ENCODE measurements around the gene RRAS2. TPM values are rescaled to one million over a fixed set of nuclear protein-coding genes. Genes with fewer than 3 reads are reported as not detected.

RRAS2 gene
- total RNA-seq, 5 donors from 2014 or later (not counting 1 experiment from before 2014, with no cell fraction given): 17.9 to 30.2 (median 18.5) TPM

DNA sequence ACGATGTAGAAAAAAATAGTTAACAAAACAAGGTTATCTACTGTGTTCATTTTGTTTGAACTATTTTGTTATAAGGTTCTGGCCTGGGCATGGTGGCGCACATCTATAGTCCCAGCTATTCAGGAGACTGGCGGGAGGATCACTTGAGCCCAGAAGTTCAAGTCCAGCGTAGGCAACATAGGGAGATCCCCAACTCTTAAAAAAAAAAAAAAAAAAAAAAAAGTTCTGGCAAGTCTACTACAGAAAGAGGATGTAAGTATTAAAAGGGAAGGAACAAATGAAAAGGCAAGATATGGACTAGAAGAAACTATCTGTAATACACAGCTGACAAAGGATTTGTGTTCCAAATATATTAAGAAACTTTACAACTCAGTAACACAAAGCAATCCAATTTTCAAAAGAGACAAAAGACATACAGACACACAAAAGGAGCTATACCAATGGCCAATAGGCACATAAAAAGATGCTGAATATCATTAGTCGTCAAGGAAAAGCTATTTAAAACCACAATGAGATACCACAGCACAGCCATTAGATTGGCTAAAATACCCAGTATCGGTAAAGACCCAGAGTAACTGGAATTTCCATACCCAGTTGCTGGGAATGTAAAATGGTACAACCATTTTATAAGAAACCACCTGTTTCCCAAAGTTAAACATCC lies 27.4 kb downstream of the RRAS2 start:
- Histone ChIP-seq H3K9me3 (no peaks in the 10 kb centered on the region), H3K27ac (ENCODE audit: low read length) (no peak overlapping the region), H3K4me3 (ENCODE audit: control insufficient read depth in 1 of 2, extremely low read depth in 1 of 2, low read length in 1 of 2) (no peak overlapping the region), H3K4me1 (ENCODE audit: control insufficient read depth in 1 of 2, extremely low read depth in 1 of 2, insufficient read depth in 2 of 2, low read length in 2 of 2) (peaks cover 0 to 5% of the 10 kb centered on the region in 2 experiments), H3K27me3 (replicated peaks in 1 of 2; ENCODE audit: control insufficient read depth in 2 of 2, extremely low read depth in 1 of 2, insufficient read depth in 2 of 2, low read length in 1 of 2) (no peaks in the 10 kb centered on the region), H3K36me3 (ENCODE audit: control insufficient read depth in 2 of 2, extremely low read depth in 1 of 2, insufficient read depth in 1 of 2, low read length in 1 of 2) (no peaks in the 10 kb centered on the region)
- Mint-ChIP-seq H3K36me3 (peaks cover 17% of the 10 kb centered on the region), H3K27me3 (no peaks in the 10 kb centered on the region), H3K4me3 (no peak overlapping the region), H3K9me3 (peaks cover 7 to 11% (median 9%) of the 10 kb centered on the region in 3 donors), H3K4me1 (peaks cover 41 to 48% (median 44%) of the 10 kb centered on the region in 3 donors), H3K27ac (no peak overlapping the region)
- 60% methylated on average over 2 of the region's 6 CpGs for WGBS (ENCODE audit: insufficient coverage)
- DNase-seq (no peak), ATAC-seq (replicated peaks in 1 of 4) (no peak)
- ChIA-PET CTCF (interaction anchor here in 1 of 2 donors (0.6 to 0.7 kb wide), 2 partner anchors 10 to 14 kb away, joined by 4 to 5 read pairs; no protein-coding TSS in a partner anchor), POLR2A (no interaction called here)

DNA sequence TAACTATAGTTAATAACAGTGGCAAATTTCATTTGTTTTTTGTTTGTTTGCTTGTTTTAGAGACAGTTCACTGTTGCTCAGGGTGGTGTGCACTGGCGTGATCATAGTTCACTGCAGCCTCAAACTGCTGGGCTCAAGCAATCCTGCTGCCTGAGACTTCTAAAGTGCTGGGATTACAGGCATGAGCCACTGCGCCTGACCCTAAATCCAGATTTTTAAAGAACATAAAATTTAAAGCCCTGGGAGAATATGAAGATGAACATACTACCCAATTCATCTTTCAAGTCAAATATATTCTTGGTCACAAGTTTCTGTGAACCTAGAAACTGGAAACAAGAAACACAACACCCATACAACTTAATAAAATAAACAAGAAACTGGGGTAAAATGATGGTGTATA lies 28.1 kb downstream of the RRAS2 start:
- H3K4me3 ChIP-seq (ENCODE audit: control insufficient read depth in 1 of 2, extremely low read depth in 1 of 2, low read length in 1 of 2): no peak overlapping the region
- CTCF ChIA-PET: interaction anchor here in 1 of 2 donors (0.6 to 1.1 kb wide), 2 partner anchors 9 to 28 kb away, joined by 3 to 5 read pairs; no protein-coding TSS in a partner anchor
- H3K27ac ChIP-seq (ENCODE audit: low read length): no peak overlapping the region
- WGBS (ENCODE audit: insufficient coverage): 100% methylated on average over 1 of the region's 2 CpGs
- DNase-seq (no peak), ATAC-seq (replicated peaks in 1 of 4) (no peak)
- POLR2A ChIA-PET: interaction anchor here in 1 of 2 donors (0.6 kb wide), 1 partner anchor 26 kb away, joined by 3 read pairs; no protein-coding TSS in a partner anchor
- no peaks in the 10 kb centered on the region for H3K27me3 ChIP-seq (replicated peaks in 1 of 2; ENCODE audit: control insufficient read depth in 2 of 2, extremely low read depth in 1 of 2, insufficient read depth in 2 of 2, low read length in 1 of 2)
- Mint-ChIP-seq H3K9me3 (peaks cover 2 to 4% (median 2%) of the 10 kb centered on the region in 3 donors), H3K4me3 (no peak overlapping the region), H3K36me3 (peaks cover 10% of the 10 kb centered on the region), H3K4me1 (peaks cover 39 to 46% (median 43%) of the 10 kb centered on the region in 3 donors), H3K27me3 (no peaks in the 10 kb centered on the region), H3K27ac (no peak overlapping the region)
- H3K4me1 ChIP-seq (ENCODE audit: control insufficient read depth in 1 of 2, extremely low read depth in 1 of 2, insufficient read depth in 2 of 2, low read length in 2 of 2): peaks cover 0 to 5% of the 10 kb centered on the region in 2 experiments
- H3K9me3 ChIP-seq: no peaks in the 10 kb centered on the region
- no peaks in the 10 kb centered on the region for H3K36me3 ChIP-seq (ENCODE audit: control insufficient read depth in 2 of 2, extremely low read depth in 1 of 2, insufficient read depth in 1 of 2, low read length in 1 of 2)

DNA sequence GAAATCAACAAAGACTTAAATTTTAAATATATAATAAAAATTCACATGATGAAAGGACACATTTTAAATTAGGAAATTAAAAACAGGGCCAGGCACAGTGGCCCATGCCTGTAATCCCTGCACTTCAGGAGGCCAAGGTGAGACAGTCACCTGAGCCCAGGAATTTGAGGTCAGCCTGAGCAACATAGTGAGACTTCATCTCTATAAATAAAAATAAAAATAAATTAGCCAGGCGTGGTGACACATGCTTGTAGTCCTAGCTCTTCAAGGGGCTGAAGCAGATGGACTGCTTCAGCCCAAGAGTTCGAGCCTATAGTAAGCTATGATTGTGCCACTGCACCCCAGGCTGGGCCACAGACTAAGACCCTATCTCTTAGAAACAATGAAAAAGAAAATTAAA lies 29.3 kb downstream of the RRAS2 start:
- H3K4me3 Mint-ChIP-seq: no peak overlapping the region
- WGBS (ENCODE audit: insufficient coverage): 88% methylated on average over 2 of the region's 2 CpGs
- no peaks in the 10 kb centered on the region for H3K27me3 Mint-ChIP-seq
- POLR2A ChIA-PET: interaction anchor here in 1 of 2 donors (0.7 kb wide), 2 partner anchors 15 to 361 kb away, joined by 3 read pairs; no protein-coding TSS in a partner anchor
- H3K9me3 ChIP-seq: no peaks in the 10 kb centered on the region
- H3K27ac Mint-ChIP-seq: no peak overlapping the region
- no peak for DNase-seq
- H3K36me3 Mint-ChIP-seq: peaks cover 4% of the 10 kb centered on the region
- no peak overlapping the region for H3K4me3 ChIP-seq (ENCODE audit: control insufficient read depth in 1 of 2, extremely low read depth in 1 of 2, low read length in 1 of 2)
- H3K36me3 ChIP-seq (ENCODE audit: control insufficient read depth in 2 of 2, extremely low read depth in 1 of 2, insufficient read depth in 1 of 2, low read length in 1 of 2): no peaks in the 10 kb centered on the region
- no peak overlapping the region for H3K27ac ChIP-seq (ENCODE audit: low read length)
- ATAC-seq (replicated peaks in 1 of 4): no peak
- peaks cover 30 to 44% (median 37%) of the 10 kb centered on the region in 3 donors for H3K4me1 Mint-ChIP-seq
- peaks cover 2 to 5% of the 10 kb centered on the region in 2 experiments for H3K4me1 ChIP-seq (ENCODE audit: control insufficient read depth in 1 of 2, extremely low read depth in 1 of 2, insufficient read depth in 2 of 2, low read length in 2 of 2)
- no peaks in the 10 kb centered on the region for H3K9me3 Mint-ChIP-seq
- H3K27me3 ChIP-seq (replicated peaks in 1 of 2; ENCODE audit: control insufficient read depth in 2 of 2, extremely low read depth in 1 of 2, insufficient read depth in 2 of 2, low read length in 1 of 2): no peaks in the 10 kb centered on the region
- CTCF ChIA-PET: interaction anchor here in 1 of 2 donors (0.6 to 1.0 kb wide), 3 partner anchors 21 to 553 kb away, joined by 3 to 5 read pairs (median 4); no protein-coding TSS in a partner anchor

DNA sequence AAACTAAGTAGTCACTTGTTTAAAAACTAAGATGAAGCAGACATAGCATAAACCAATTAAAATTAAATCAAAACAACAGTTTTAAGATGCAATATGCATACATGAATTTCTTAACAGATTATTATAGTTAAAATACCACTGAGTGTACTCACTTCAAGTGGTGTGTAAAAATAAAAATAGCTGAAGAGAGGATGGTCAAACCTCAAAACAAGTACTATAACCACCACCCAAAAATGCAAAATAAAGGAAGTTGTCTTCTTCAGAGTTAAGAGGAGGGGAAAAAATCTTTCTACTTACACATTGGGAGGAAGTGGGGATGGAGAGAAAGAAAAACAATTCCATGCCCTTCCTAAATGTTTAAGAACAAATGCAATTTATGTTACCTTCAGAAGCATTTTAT lies 31.9 kb downstream of the RRAS2 start:
- Histone ChIP-seq H3K4me1 (ENCODE audit: control insufficient read depth in 1 of 2, extremely low read depth in 1 of 2, insufficient read depth in 2 of 2, low read length in 2 of 2) (peaks cover 5 to 6% of the 10 kb centered on the region in 2 experiments), H3K4me3 (ENCODE audit: control insufficient read depth in 1 of 2, extremely low read depth in 1 of 2, low read length in 1 of 2) (no peak overlapping the region)
- CTCF ChIA-PET: no interaction called here

DNA sequence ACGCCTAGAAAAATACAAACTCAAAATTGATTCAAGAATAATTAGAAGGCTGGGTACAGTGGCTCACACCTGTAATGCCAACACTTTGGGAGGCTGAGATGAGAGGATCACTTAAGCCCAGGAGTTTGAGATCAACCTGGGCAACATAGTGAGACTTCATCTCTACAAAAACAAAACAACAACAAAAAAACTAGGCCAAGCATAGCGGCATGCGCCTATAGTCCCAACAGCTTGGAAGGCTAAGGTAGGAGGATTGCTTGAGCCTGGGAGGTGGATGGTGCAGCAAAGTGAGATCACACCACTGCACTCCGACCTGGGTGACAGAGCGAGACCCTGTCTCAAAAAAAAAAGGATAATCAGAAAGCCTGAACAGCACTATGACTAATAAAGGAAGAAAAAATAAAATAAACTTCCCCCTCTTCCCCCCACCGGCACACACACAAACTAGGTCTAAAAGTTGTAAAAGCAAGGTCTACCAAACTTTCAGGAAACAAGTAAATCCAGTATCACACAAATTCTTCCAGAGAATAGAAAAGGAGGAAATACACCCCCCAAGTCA lies 35.8 kb downstream of the RRAS2 start:
- H3K4me3 ChIP-seq (ENCODE audit: control insufficient read depth in 1 of 2, extremely low read depth in 1 of 2, low read length in 1 of 2): no peak overlapping the region
- Mint-ChIP-seq H3K27ac (peak overlapping the region; percentile 14 to 28), H3K4me3 (peak overlapping the region in 1 of 3 donors; percentile 1), H3K9me3 (no peaks in the 10 kb centered on the region), H3K4me1 (peaks cover 56 to 78% (median 58%) of the 10 kb centered on the region in 3 donors), H3K27me3 (no peaks in the 10 kb centered on the region), H3K36me3 (no peaks in the 10 kb centered on the region)
- CTCF ChIA-PET: no interaction called here
- DNase-seq: no peak
- ATAC-seq (replicated peaks in 1 of 4): no peak
- no peak overlapping the region for H3K27ac ChIP-seq (ENCODE audit: low read length)
- no peaks in the 10 kb centered on the region for H3K27me3 ChIP-seq (replicated peaks in 1 of 2; ENCODE audit: control insufficient read depth in 2 of 2, extremely low read depth in 1 of 2, insufficient read depth in 2 of 2, low read length in 1 of 2)
- H3K36me3 ChIP-seq (ENCODE audit: control insufficient read depth in 2 of 2, extremely low read depth in 1 of 2, insufficient read depth in 1 of 2, low read length in 1 of 2): no peaks in the 10 kb centered on the region
- WGBS (ENCODE audit: insufficient coverage): no CpG with 5 or more reads among the region's 6 CpGs
- H3K9me3 ChIP-seq: no peaks in the 10 kb centered on the region
- peaks cover 12 to 24% of the 10 kb centered on the region in 2 experiments for H3K4me1 ChIP-seq (ENCODE audit: control insufficient read depth in 1 of 2, extremely low read depth in 1 of 2, insufficient read depth in 2 of 2, low read length in 2 of 2)
- POLR2A ChIA-PET: no interaction called here

More for the DNA sequence above, 31.9 kb downstream of the RRAS2 start:
- Histone ChIP-seq H3K36me3 (ENCODE audit: control insufficient read depth in 2 of 2, extremely low read depth in 1 of 2, insufficient read depth in 1 of 2, low read length in 1 of 2) (no peaks in the 10 kb centered on the region), H3K9me3 (no peaks in the 10 kb centered on the region), H3K27me3 (replicated peaks in 1 of 2; ENCODE audit: control insufficient read depth in 2 of 2, extremely low read depth in 1 of 2, insufficient read depth in 2 of 2, low read length in 1 of 2) (no peaks in the 10 kb centered on the region), H3K27ac (ENCODE audit: low read length) (no peak overlapping the region)
- Mint-ChIP-seq H3K36me3 (peaks cover 2% of the 10 kb centered on the region), H3K4me1 (peaks cover 40 to 60% (median 43%) of the 10 kb centered on the region in 3 donors), H3K27ac (peak overlapping the region in 1 of 2 donors; percentile 34), H3K4me3 (peak overlapping the region in 1 of 3 donors; percentile 19), H3K27me3 (no peaks in the 10 kb centered on the region), H3K9me3 (no peaks in the 10 kb centered on the region)
- DNase-seq: no peak
- no peak for ATAC-seq (replicated peaks in 1 of 4)
- POLR2A ChIA-PET: no interaction called here

DNA sequence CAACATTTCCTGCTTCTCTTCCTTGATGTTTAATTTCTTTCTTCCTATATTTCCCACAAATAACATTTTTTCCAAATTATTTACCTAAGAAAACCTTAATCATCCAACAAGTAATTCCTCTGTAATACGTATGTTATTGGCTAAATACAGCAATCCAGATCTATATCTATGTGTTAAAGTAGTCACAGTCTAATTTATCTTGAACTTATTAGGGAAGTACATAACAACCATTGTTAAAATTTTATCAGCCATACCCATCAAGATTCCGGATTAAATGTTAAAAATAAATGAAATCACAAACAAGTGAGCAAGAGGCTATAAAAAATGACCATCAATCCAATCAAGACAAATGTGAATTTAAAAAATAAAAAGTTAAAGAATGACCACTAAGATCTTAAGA lies 36.5 kb downstream of the RRAS2 start:
- no peaks in the 10 kb centered on the region for H3K36me3 Mint-ChIP-seq
- no peaks in the 10 kb centered on the region for H3K27me3 Mint-ChIP-seq
- ChIA-PET POLR2A (no interaction called here), CTCF (no interaction called here)
- peaks cover 11 to 27% of the 10 kb centered on the region in 2 experiments for H3K4me1 ChIP-seq (ENCODE audit: control insufficient read depth in 1 of 2, extremely low read depth in 1 of 2, insufficient read depth in 2 of 2, low read length in 2 of 2)
- no peak overlapping the region for H3K4me3 ChIP-seq (ENCODE audit: control insufficient read depth in 1 of 2, extremely low read depth in 1 of 2, low read length in 1 of 2)
- H3K9me3 ChIP-seq: no peaks in the 10 kb centered on the region
- peak overlapping the region in 1 of 2 donors; percentile 19 for H3K27ac Mint-ChIP-seq
- ATAC-seq (replicated peaks in 1 of 4): no peak
- H3K36me3 ChIP-seq (ENCODE audit: control insufficient read depth in 2 of 2, extremely low read depth in 1 of 2, insufficient read depth in 1 of 2, low read length in 1 of 2): no peaks in the 10 kb centered on the region
- peaks cover 55 to 80% (median 57%) of the 10 kb centered on the region in 3 donors for H3K4me1 Mint-ChIP-seq
- DNase-seq: no peak
- H3K4me3 Mint-ChIP-seq: no peak overlapping the region
- no peak overlapping the region for H3K27ac ChIP-seq (ENCODE audit: low read length)
- WGBS (ENCODE audit: insufficient coverage): no CpG with 5 or more reads among the region's 2 CpGs
- no peaks in the 10 kb centered on the region for H3K9me3 Mint-ChIP-seq
- no peaks in the 10 kb centered on the region for H3K27me3 ChIP-seq (replicated peaks in 1 of 2; ENCODE audit: control insufficient read depth in 2 of 2, extremely low read depth in 1 of 2, insufficient read depth in 2 of 2, low read length in 1 of 2)

All from T-cell (primary cell).